ENCODE data around the gene RTN4R. TPM values are rescaled to one million over a fixed set of nuclear protein-coding genes. Genes with fewer than 3 reads are reported as not detected.

RTN4R gene
- total and polyA plus RNA-seq, 4 donors: 0.05 to 2.7 (median 1.0) TPM

DNA sequence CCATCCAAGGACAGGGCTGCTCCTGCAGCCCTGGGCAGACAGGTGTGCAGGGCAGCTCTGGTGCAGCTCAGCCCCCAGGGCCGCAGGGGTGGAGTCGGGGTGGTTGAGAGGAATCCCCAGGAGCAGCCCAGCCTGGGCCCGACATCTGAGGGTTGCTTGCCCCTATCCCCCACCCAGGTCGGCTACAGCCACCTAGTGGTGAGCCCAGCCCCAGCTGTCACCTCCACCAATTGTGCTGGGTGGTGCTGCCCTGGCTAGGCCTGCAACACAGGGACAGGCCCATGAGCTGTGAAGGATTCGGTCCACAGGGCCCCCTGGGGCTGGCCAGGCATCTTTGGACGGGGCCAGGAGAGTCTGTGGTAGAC, 29.6 kb downstream of the RTN4R start:
- Histone ChIP-seq H3K9me3 (ENCODE audit: control insufficient read depth, low read length) (no peaks in the 10 kb centered on the region), H3K27me3 (ENCODE audit: control insufficient read depth in 1 of 2, insufficient read depth in 2 of 2, low read length in 1 of 2) (no peaks in the 10 kb centered on the region), H3K4me1 (ENCODE audit: control insufficient read depth in 1 of 2, insufficient read depth in 2 of 2, low read length in 2 of 2) (no peaks in the 10 kb centered on the region), H3K27ac (ENCODE audit: low read depth in 1 of 2, low read length in 2 of 2) (no peak overlapping the region), H3K36me3 (ENCODE audit: control insufficient read depth in 1 of 2, insufficient read depth in 2 of 2, low read length in 1 of 2) (no peaks in the 10 kb centered on the region), H3K4me3 (ENCODE audit: low read length in 2 of 2) (no peak overlapping the region)
- ATAC-seq (ENCODE audit: low FRiP score): peak; percentile 51
- 55 to 70% methylated on average over 5 to 6 of the region's 6 CpGs for WGBS, 2 donors
- DNase-seq: peak in 1 of 2 donors; percentile 62
- intact Hi-C loops (cut with DNase I): no loop called here

GRCh38 chr22:20237480-20238440, 30.4 kb downstream of the RTN4R start:
- 89 to 95% methylated on average over 28 of the region's 28 CpGs for WGBS, 2 donors
- intact Hi-C loops (cut with DNase I): no loop called here

DNA sequence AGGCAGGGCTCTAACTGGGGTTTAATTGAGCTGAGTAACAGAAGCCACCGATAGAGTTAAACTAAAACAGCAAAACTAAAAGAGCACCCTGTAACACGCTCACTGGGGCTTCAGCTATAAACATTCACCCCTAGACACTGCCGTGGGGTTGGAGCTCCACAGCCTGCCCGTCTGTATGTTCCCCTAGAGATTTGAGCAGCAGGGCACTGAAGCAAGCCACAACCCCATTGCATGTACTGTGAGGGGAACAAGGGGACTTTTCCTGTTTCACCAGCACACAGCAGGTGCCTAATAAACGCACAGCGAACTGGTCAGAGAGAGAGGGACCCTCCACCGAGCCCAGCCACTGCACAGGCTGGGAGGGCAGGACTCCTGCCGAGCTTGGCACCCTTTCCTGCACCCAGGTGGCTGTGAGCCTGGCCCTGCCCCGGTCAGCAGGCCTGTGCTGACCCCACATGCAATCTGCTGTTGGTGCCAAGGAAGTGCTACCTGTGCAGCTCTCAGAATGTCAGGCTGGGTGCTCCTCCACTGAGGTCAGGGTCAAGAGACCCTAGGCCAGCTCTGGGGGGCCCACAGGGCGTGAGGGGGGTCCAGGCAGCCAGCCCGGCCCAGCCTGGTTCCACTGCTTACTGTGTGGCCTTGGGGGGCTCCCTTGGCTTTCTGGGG, 31.9 kb downstream of the RTN4R start:
- no peaks in the 10 kb centered on the region for H3K9me3 ChIP-seq (ENCODE audit: control insufficient read depth, low read length)
- H3K27me3 ChIP-seq (ENCODE audit: control insufficient read depth in 1 of 2, insufficient read depth in 2 of 2, low read length in 1 of 2): no peaks in the 10 kb centered on the region
- no peak for DNase-seq
- H3K27ac ChIP-seq (ENCODE audit: low read depth in 1 of 2, low read length in 2 of 2): no peak overlapping the region
- H3K36me3 ChIP-seq (ENCODE audit: control insufficient read depth in 1 of 2, insufficient read depth in 2 of 2, low read length in 1 of 2): no peaks in the 10 kb centered on the region
- H3K4me1 ChIP-seq (ENCODE audit: control insufficient read depth in 1 of 2, insufficient read depth in 2 of 2, low read length in 2 of 2): no peaks in the 10 kb centered on the region
- intact Hi-C loops (cut with DNase I): no loop called here
- H3K4me3 ChIP-seq (ENCODE audit: low read length in 2 of 2): no peak overlapping the region
- WGBS, 2 donors: 88 to 90% methylated on average over 11 of the region's 11 CpGs
- no peak for ATAC-seq (ENCODE audit: low FRiP score)

More at GRCh38 chr22:20237480-20238440, 30.4 kb downstream of the RTN4R start:
- H3K4me3 ChIP-seq (ENCODE audit: low read length in 2 of 2): no peak overlapping the region
- ATAC-seq (ENCODE audit: low FRiP score) (no peak), DNase-seq (no peak)
- no peaks in the 10 kb centered on the region for H3K36me3 ChIP-seq (ENCODE audit: control insufficient read depth in 1 of 2, insufficient read depth in 2 of 2, low read length in 1 of 2)
- no peak overlapping the region for H3K27ac ChIP-seq (ENCODE audit: low read depth in 1 of 2, low read length in 2 of 2)
- no peaks in the 10 kb centered on the region for H3K9me3 ChIP-seq (ENCODE audit: control insufficient read depth, low read length)
- H3K27me3 ChIP-seq (ENCODE audit: control insufficient read depth in 1 of 2, insufficient read depth in 2 of 2, low read length in 1 of 2): no peaks in the 10 kb centered on the region
- no peaks in the 10 kb centered on the region for H3K4me1 ChIP-seq (ENCODE audit: control insufficient read depth in 1 of 2, insufficient read depth in 2 of 2, low read length in 2 of 2)

GRCh38 chr22:20235389-20235991, 32.6 kb downstream of the RTN4R start:
- no peak overlapping the region for H3K4me3 ChIP-seq (ENCODE audit: low read length in 2 of 2)
- H3K27me3 ChIP-seq (ENCODE audit: control insufficient read depth in 1 of 2, insufficient read depth in 2 of 2, low read length in 1 of 2): no peaks in the 10 kb centered on the region
- H3K4me1 ChIP-seq (ENCODE audit: control insufficient read depth in 1 of 2, insufficient read depth in 2 of 2, low read length in 2 of 2): no peaks in the 10 kb centered on the region
- intact Hi-C loops (cut with DNase I): no loop called here
- H3K9me3 ChIP-seq (ENCODE audit: control insufficient read depth, low read length): no peaks in the 10 kb centered on the region
- H3K36me3 ChIP-seq (ENCODE audit: control insufficient read depth in 1 of 2, insufficient read depth in 2 of 2, low read length in 1 of 2): no peaks in the 10 kb centered on the region
- H3K27ac ChIP-seq (ENCODE audit: low read depth in 1 of 2, low read length in 2 of 2): no peak overlapping the region
- DNase-seq (no peak), ATAC-seq (ENCODE audit: low FRiP score) (no peak)
- 92 to 93% methylated on average over 24 of the region's 24 CpGs for WGBS, 2 donors

GRCh38 chr22:20234760-20235388, 33.2 kb downstream of the RTN4R start:
- Histone ChIP-seq H3K27ac (ENCODE audit: low read depth in 1 of 2, low read length in 2 of 2) (no peak overlapping the region), H3K27me3 (ENCODE audit: control insufficient read depth in 1 of 2, insufficient read depth in 2 of 2, low read length in 1 of 2) (no peaks in the 10 kb centered on the region), H3K4me1 (ENCODE audit: control insufficient read depth in 1 of 2, insufficient read depth in 2 of 2, low read length in 2 of 2) (no peaks in the 10 kb centered on the region), H3K36me3 (ENCODE audit: control insufficient read depth in 1 of 2, insufficient read depth in 2 of 2, low read length in 1 of 2) (no peaks in the 10 kb centered on the region), H3K9me3 (ENCODE audit: control insufficient read depth, low read length) (no peaks in the 10 kb centered on the region), H3K4me3 (ENCODE audit: low read length in 2 of 2) (no peak overlapping the region)
- WGBS, 2 donors: 93 to 94% methylated on average over 23 of the region's 23 CpGs
- DNase-seq (no peak), ATAC-seq (ENCODE audit: low FRiP score) (no peak)
- intact Hi-C loops (cut with DNase I): no loop called here

DNA sequence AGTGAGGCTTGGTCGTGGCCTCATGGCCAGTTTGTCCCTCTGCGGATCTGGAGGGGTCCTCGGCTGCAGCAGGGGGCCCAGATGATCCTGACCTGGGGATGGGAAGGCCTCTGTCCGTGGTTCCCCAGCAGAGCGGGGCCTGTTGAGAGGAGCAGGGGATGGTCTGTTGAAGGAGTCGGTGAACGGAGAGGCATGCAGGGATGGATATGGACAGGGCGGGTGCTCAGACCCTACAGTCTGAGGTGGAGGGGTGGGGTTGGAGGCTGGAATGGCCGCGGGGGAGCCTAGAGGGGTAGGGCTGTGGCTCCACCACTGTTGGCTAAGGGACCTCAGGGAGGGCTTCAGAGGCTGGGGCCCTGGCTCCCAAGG, 33.8 kb downstream of the RTN4R start:
- intact Hi-C loops (cut with DNase I): no loop called here
- no peak for ATAC-seq (ENCODE audit: low FRiP score)
- no peak for DNase-seq
- Histone ChIP-seq H3K4me1 (ENCODE audit: control insufficient read depth in 1 of 2, insufficient read depth in 2 of 2, low read length in 2 of 2) (no peaks in the 10 kb centered on the region), H3K4me3 (ENCODE audit: low read length in 2 of 2) (no peak overlapping the region), H3K36me3 (ENCODE audit: control insufficient read depth in 1 of 2, insufficient read depth in 2 of 2, low read length in 1 of 2) (no peaks in the 10 kb centered on the region), H3K27me3 (ENCODE audit: control insufficient read depth in 1 of 2, insufficient read depth in 2 of 2, low read length in 1 of 2) (no peaks in the 10 kb centered on the region), H3K27ac (ENCODE audit: low read depth in 1 of 2, low read length in 2 of 2) (no peak overlapping the region), H3K9me3 (ENCODE audit: control insufficient read depth, low read length) (no peaks in the 10 kb centered on the region)
- WGBS, 2 donors: 94 to 96% methylated on average over 10 of the region's 10 CpGs

- 94 to 95% methylated on average over 13 of the region's 13 CpGs for WGBS, 2 donors
- DNase-seq: no peak
- H3K27ac ChIP-seq (ENCODE audit: low read depth in 1 of 2, low read length in 2 of 2): no peak overlapping the region
- H3K27me3 ChIP-seq (ENCODE audit: control insufficient read depth in 1 of 2, insufficient read depth in 2 of 2, low read length in 1 of 2): no peaks in the 10 kb centered on the region
- no peak for ATAC-seq (ENCODE audit: low FRiP score)
- intact Hi-C loops (cut with DNase I): no loop called here
- H3K9me3 ChIP-seq (ENCODE audit: control insufficient read depth, low read length): no peaks in the 10 kb centered on the region
- no peaks in the 10 kb centered on the region for H3K4me1 ChIP-seq (ENCODE audit: control insufficient read depth in 1 of 2, insufficient read depth in 2 of 2, low read length in 2 of 2)
- no peaks in the 10 kb centered on the region for H3K36me3 ChIP-seq (ENCODE audit: control insufficient read depth in 1 of 2, insufficient read depth in 2 of 2, low read length in 1 of 2)
- H3K4me3 ChIP-seq (ENCODE audit: low read length in 2 of 2): no peak overlapping the region
Measured at GRCh38 chr22:20233351-20234313, 34.5 kb downstream of the RTN4R start.

DNA sequence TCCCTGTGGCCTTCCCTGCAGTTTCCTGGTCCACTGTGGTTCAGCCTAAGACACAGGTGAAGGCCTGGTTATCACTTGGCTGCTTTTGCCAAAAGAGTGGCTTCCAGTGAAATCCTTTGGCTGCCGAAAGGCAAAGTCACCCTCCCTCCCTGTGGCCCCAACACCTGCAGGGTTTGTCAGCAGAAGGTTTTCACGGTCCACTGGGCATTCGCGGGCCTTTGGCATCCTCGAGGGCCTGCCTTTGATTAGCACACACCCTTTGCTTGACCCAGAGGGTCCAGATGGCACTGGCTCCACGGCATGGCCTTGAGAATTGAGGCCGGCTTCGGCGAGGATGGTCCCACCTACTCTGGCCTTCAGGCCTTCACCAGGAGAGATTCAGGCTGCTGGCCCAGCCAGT, 35.3 kb downstream of the RTN4R start:
- DNase-seq (no peak), ATAC-seq (ENCODE audit: low FRiP score) (no peak)
- H3K4me1 ChIP-seq (ENCODE audit: control insufficient read depth in 1 of 2, insufficient read depth in 2 of 2, low read length in 2 of 2): no peaks in the 10 kb centered on the region
- WGBS, 2 donors: 96 to 98% methylated on average over 9 of the region's 9 CpGs
- no peaks in the 10 kb centered on the region for H3K36me3 ChIP-seq (ENCODE audit: control insufficient read depth in 1 of 2, insufficient read depth in 2 of 2, low read length in 1 of 2)
- H3K27ac ChIP-seq (ENCODE audit: low read depth in 1 of 2, low read length in 2 of 2): no peak overlapping the region
- H3K4me3 ChIP-seq (ENCODE audit: low read length in 2 of 2): no peak overlapping the region
- intact Hi-C loops (cut with DNase I): no loop called here
- no peaks in the 10 kb centered on the region for H3K27me3 ChIP-seq (ENCODE audit: control insufficient read depth in 1 of 2, insufficient read depth in 2 of 2, low read length in 1 of 2)
- no peaks in the 10 kb centered on the region for H3K9me3 ChIP-seq (ENCODE audit: control insufficient read depth, low read length)

All from aorta (tissue), 5 donors.